ENCODE results near the gene GIGYF2.
"Not testable (repeated sequence)": the region's sequence is repeated elsewhere in the genome, so short reads cannot be mapped to it uniquely, and the experiment has no call there.

Gene GIGYF2

GRCh38 chr2:232697059-232697806 is at the start of gene GIGYF2:
GIGYF2 (plus strand) TSS chr2:232697331; CDS start chr2:232735198, 37,867 bp downstream.
- peak; percentile 94 for DNase-seq (ENCODE audit: low read depth)

- DNase-seq (ENCODE audit: low read depth) = no peak
These were observed 48.1 kb upstream of the GIGYF2 start for GRCh38 chr2:232649033-232649432.

GRCh38 chr2:232652505-232652851 is 44.7 kb upstream of the GIGYF2 start:
- DNase-seq (ENCODE audit: low read depth) = no peak

- no peak for DNase-seq (ENCODE audit: low read depth)
These were observed 43.7 kb upstream of the GIGYF2 start for GRCh38 chr2:232653441-232653840.

- no peak for DNase-seq (ENCODE audit: low read depth)
These were observed 41.7 kb upstream of the GIGYF2 start for GRCh38 chr2:232655392-232655791.

GRCh38 chr2:232658217-232658785 is 38.8 kb upstream of the GIGYF2 start:
- no peak for DNase-seq (ENCODE audit: low read depth)

- no peak for DNase-seq (ENCODE audit: low read depth)
These were observed 37.8 kb upstream of the GIGYF2 start for GRCh38 chr2:232659359-232659758.

GRCh38 chr2:232662486-232663260 is 34.5 kb upstream of the GIGYF2 start:
- DNase-seq (ENCODE audit: low read depth) = no peak

GRCh38 chr2:232666051-232666805 is 30.9 kb upstream of the GIGYF2 start:
- DNase-seq (ENCODE audit: low read depth) = no peak

GRCh38 chr2:232667989-232668583 is 29.0 kb upstream of the GIGYF2 start:
- no peak for DNase-seq (ENCODE audit: low read depth)

- no peak for DNase-seq (ENCODE audit: low read depth)
These were observed 28.2 kb upstream of the GIGYF2 start for GRCh38 chr2:232668805-232669444.

- DNase-seq (ENCODE audit: low read depth) = no peak
These were observed 24.5 kb upstream of the GIGYF2 start for GRCh38 chr2:232672588-232672987.

GRCh38 chr2:232674491-232674890 is 22.6 kb upstream of the GIGYF2 start:
- DNase-seq (ENCODE audit: low read depth) = no peak

GRCh38 chr2:232675381-232675780 is 21.8 kb upstream of the GIGYF2 start:
- no peak for DNase-seq (ENCODE audit: low read depth)

- DNase-seq (ENCODE audit: low read depth) = no peak
These were observed 17.1 kb upstream of the GIGYF2 start for GRCh38 chr2:232680006-232680405.

- DNase-seq (ENCODE audit: low read depth) = no peak
These were observed 15.6 kb upstream of the GIGYF2 start for GRCh38 chr2:232681527-232681926.

- no peak for DNase-seq (ENCODE audit: low read depth)
These were observed 13.8 kb upstream of the GIGYF2 start for GRCh38 chr2:232683368-232683767.

- DNase-seq (ENCODE audit: low read depth) = not testable (repeated sequence)
These were observed 11.7 kb upstream of the GIGYF2 start for GRCh38 chr2:232685391-232685790.

GRCh38 chr2:232687382-232688160 is 9.6 kb upstream of the GIGYF2 start:
- DNase-seq (ENCODE audit: low read depth) = no peak

GRCh38 chr2:232688201-232688600 is 8.9 kb upstream of the GIGYF2 start:
- no peak for DNase-seq (ENCODE audit: low read depth)
